Kidney (tissue), 14 donors: ENCODE measurements around the gene MYH2. TPM values are rescaled to one million over a fixed set of nuclear protein-coding genes. Genes with fewer than 3 reads are reported as not detected.

Experiments used
- DNase-seq, 5 donors: peaks; one replicate each; pipeline ENCODE4 v3.0.0-alpha.2; 2013 to 2020
- FAIRE-seq: peaks from 2 replicates; lab custom pipeline; 2012; peaks lifted over from hg19 to GRCh38; lab: Jason Lieb, UNC
- H3K27ac ChIP-seq, 2 donors: one replicate each; pipeline ENCODE4 v1.7.0; 2013; ENCODE audit warnings: low read depth in 2 of 2, low read length in 2 of 2, inconsistent platforms in 1 of 2
- H3K27me3 ChIP-seq: one replicate; pipeline ENCODE4 v1.7.1; 2013; ENCODE audit warnings: low read length, inconsistent platforms; ENCODE audit not compliant: control insufficient read depth, insufficient read depth
- H3K36me3 ChIP-seq, 3 donors: one replicate each; pipeline versions ENCODE4 v1.7.0 to v1.7.1; 2013; ENCODE audit warnings: low read length in 3 of 3, control low read depth in 1 of 3, inconsistent platforms in 1 of 3; ENCODE audit not compliant: insufficient read depth in 3 of 3, control insufficient read depth in 2 of 3
- H3K4me1 ChIP-seq, 3 donors: one replicate each; pipeline versions ENCODE4 v1.7.0 to v1.7.1; 2013; ENCODE audit warnings: low read length in 3 of 3, inconsistent platforms in 1 of 3, low read depth in 1 of 3; ENCODE audit not compliant: control insufficient read depth in 2 of 3, insufficient read depth in 2 of 3
- H3K4me3 ChIP-seq, 3 donors: one replicate each; pipeline versions ENCODE4 v1.7.0 to v1.8.1; 2013; ENCODE audit warnings: low read length in 3 of 3, control low read depth in 1 of 3, inconsistent platforms in 1 of 3
- H3K9ac ChIP-seq, 3 donors: one replicate each; pipeline versions ENCODE4 v1.7.0 to v1.7.1; 2013; ENCODE audit warnings: low read length in 3 of 3, control low read depth in 1 of 3, inconsistent platforms in 1 of 3
- H3K9me3 ChIP-seq, 3 donors: one replicate each; pipeline versions ENCODE4 v1.7.0 to v1.7.1; 2013; ENCODE audit warnings: low read length in 3 of 3, control low read depth in 1 of 3, inconsistent platforms in 1 of 3; ENCODE audit not compliant: control insufficient read depth in 2 of 3, insufficient read depth in 1 of 3
- intact Hi-C: fragments of 100-400 bp; cut with DNase I; formaldehyde crosslinking; loops from one replicate; pipeline ENCODE4 v1.11.1; 2022
- polyA plus RNA-seq: library from polyadenylated mRNA; stranded (reverse); fragments of 350-450 nt; fragmentation: Illumina TruSeq; extraction: RNeasy Lipid Tissue Mini Kit (QIAGEN cat#74804); gene quantifications from one replicate; pipeline ENCODE4 v1.2.3, GENCODE V29; 2014; ENCODE audit warnings: low read depth, low replicate concordance; ENCODE audit not compliant: insufficient read depth
- total RNA-seq: library from RNA; stranded (reverse); fragmentation: NEBNext Ultra II Directional; extraction: Animal tissue kit (Norgen Biotek cat#: 25700); gene quantifications from one replicate; pipeline ENCODE4 v1.2.1, GENCODE V29; 2021
- TF ChIP-seq, protein P1 (sequence below): IDR thresholded peaks from 3 replicates; pipeline ENCODE4 v1.5.1; 2012; ENCODE audit warnings: mild to moderate bottlenecking, moderate library complexity, borderline replicate concordance; ENCODE audit not compliant: insufficient read depth; ENCODE audit errors: extremely low read depth
- donor health status: control.
- donor health status: control.
- donor health status: control.
- donor health status: control.
- donor health status: control.
- donor health status: DM: yes; HTN: yes; CAD: no.
- donor health status: Normal renal cell carcinoma (clear cell type).

Gene MYH2
- total and polyA plus RNA-seq, 2 donors from 2014 or later = not detected

DNA sequence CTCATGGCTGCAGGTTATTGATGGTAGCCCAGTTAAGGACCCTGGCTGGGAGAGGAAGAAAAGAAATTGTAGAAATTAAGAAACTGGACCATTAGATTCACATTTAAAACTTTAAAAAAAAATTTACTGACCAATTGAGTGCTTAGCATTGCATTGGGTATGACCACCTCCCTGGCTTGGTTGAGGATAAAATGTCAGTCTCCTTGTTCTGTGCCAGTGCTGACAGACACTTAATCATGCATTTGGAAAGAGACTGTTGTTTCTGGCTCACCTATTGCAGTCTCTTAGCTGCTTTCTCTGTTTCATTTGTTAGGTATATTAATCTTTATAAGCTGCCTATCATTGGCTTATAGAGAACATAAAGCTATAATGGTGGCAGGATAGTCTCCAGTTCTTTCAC lies 32.8 kb downstream of the MYH2 start:
- H3K36me3 ChIP-seq = no peaks in the 10 kb centered on the region
- H3K9ac ChIP-seq = no peak overlapping the region
- H3K4me3 ChIP-seq = no peak overlapping the region
- no peak for DNase-seq
- no peak for FAIRE-seq
- intact Hi-C loops = no loop called here
- H3K9me3 ChIP-seq = no peaks in the 10 kb centered on the region
- TF ChIP-seq, protein P1, sequence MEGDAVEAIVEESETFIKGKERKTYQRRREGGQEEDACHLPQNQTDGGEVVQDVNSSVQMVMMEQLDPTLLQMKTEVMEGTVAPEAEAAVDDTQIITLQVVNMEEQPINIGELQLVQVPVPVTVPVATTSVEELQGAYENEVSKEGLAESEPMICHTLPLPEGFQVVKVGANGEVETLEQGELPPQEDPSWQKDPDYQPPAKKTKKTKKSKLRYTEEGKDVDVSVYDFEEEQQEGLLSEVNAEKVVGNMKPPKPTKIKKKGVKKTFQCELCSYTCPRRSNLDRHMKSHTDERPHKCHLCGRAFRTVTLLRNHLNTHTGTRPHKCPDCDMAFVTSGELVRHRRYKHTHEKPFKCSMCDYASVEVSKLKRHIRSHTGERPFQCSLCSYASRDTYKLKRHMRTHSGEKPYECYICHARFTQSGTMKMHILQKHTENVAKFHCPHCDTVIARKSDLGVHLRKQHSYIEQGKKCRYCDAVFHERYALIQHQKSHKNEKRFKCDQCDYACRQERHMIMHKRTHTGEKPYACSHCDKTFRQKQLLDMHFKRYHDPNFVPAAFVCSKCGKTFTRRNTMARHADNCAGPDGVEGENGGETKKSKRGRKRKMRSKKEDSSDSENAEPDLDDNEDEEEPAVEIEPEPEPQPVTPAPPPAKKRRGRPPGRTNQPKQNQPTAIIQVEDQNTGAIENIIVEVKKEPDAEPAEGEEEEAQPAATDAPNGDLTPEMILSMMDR = no peak
- H3K27ac ChIP-seq = no peak overlapping the region
- no peaks in the 10 kb centered on the region for H3K4me1 ChIP-seq
- no peaks in the 10 kb centered on the region for H3K27me3 ChIP-seq

DNA sequence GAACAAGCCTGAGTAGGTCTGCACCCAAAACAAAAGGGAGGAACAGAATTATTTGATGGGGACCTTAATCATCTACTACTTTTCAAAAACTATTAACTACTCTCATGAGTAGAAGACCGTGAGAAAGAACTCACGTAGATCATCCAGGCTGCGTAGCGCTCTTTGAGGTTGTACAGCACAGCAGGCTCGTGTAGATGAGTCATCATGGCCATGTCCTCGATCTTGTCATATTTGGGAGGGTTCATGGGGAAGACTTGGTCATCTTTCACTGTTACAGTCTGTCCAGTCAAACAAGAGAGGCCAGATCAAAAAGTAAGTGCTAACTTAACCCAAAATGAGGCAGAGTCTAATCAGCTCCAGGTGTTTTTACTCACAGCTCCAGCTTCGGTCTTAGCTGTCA lies 33.4 kb downstream of the MYH2 start:
- intact Hi-C loops = no loop called here
- H3K9ac ChIP-seq = no peak overlapping the region

DNA sequence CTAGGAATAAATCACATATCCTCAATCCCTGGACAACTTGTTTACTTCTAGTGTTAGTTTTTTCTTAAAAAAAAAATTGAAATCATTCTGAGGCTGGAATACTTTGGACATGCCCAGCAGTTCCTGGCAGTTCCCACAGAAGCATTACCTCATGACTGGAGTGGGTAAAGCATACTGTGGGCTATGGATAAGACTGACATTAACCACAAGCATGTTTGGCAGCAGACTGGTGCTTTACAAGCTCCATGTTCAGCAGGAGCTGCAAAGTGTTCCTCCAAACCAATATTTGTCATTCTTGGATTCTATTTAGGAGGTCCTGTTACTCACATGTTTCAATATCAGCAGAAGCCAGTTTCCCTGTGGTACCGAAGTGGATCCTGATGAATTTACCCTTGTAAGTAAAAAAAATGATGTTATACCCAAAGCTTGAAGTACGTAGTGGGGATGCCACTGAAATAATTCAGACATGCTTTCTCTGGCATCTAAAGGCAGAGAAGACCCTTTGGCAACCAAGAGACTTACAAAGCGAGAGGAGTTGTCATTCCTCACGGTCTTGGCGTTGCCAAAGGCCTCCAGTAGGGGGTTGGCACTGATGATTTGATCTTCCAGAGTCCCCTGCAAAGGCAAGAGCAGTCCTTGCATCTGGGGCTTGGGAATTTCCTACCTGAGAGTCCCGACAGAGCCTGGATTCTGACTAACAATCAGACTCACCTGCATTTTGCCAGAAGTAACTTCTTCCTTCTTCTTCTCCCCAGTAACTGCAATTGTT lies 36.0 kb downstream of the MYH2 start:
- FAIRE-seq = no peak
- Histone ChIP-seq H3K9ac (no peak overlapping the region), H3K4me3 (no peak overlapping the region), H3K36me3 (no peaks in the 10 kb centered on the region), H3K9me3 (no peaks in the 10 kb centered on the region), H3K4me1 (no peaks in the 10 kb centered on the region), H3K27ac (no peak overlapping the region), H3K27me3 (no peaks in the 10 kb centered on the region)
- no peak for DNase-seq
- intact Hi-C loops = no loop called here
- TF ChIP-seq, protein P1 = no peak

More for the DNA sequence above, 33.4 kb downstream of the MYH2 start:
- Histone ChIP-seq H3K27ac (no peak overlapping the region), H3K27me3 (no peaks in the 10 kb centered on the region), H3K36me3 (no peaks in the 10 kb centered on the region), H3K4me3 (no peak overlapping the region), H3K4me1 (no peaks in the 10 kb centered on the region), H3K9me3 (no peaks in the 10 kb centered on the region)
- FAIRE-seq (no peak), DNase-seq (no peak)
- TF ChIP-seq, protein P1 = no peak

DNA sequence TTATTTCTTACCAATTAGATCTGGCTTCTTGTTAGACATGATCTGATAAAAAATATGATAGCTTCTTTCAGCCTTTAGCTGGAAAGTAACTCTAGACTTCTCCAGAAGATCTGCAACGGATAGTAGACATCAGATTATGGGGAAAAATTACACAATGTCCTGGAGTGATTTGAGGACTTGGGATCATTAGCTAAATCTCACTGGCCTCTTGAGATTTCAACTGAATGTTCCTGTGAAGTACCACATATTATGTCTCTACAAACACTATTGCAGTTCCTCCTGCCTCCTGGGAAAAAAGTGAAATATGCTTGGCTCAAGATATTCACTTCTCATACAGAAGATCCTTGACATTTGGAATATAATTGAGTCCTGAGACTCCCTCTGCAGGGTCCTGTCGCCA lies 36.6 kb downstream of the MYH2 start:
- no peak for FAIRE-seq
- Histone ChIP-seq H3K36me3 (no peaks in the 10 kb centered on the region), H3K4me3 (no peak overlapping the region), H3K27ac (no peak overlapping the region), H3K9me3 (no peaks in the 10 kb centered on the region), H3K4me1 (no peaks in the 10 kb centered on the region), H3K27me3 (no peaks in the 10 kb centered on the region), H3K9ac (no peak overlapping the region)
- TF ChIP-seq, protein P1 = no peak
- DNase-seq = no peak
- intact Hi-C loops = no loop called here
